Hepatocyte (in vitro differentiated cells): ENCODE results near the gene TM9SF4.

Experiments
- CTCF ChIP-seq: fragments of 200-600 bp; sonication (generic); IDR thresholded peaks from 2 replicates; pipeline ENCODE4 v1.5.1; 2016; ENCODE audit warnings: antibody characterized with exemption, mild to moderate bottlenecking; ENCODE audit not compliant: poor library complexity
- EZH2 ChIP-seq: fragments of 200-600 bp; sonication (generic); IDR thresholded peaks from 2 replicates; pipeline ENCODE4 v1.6.1; 2016; ENCODE audit warnings: antibody characterized with exemption, mild to moderate bottlenecking, borderline replicate concordance

- TF ChIP-seq CTCF (no peak), EZH2 (no peak)
Measured at GRCh38 chr20:32108814-32109391, 611 bp upstream of the TM9SF4 start.
